GM12873 (cell line): Measurements from ENCODE around the gene CCSER2.
A peak's percentile ranks its signal among the peaks of the same experiment; 100 is the strongest.

ENCODE experiments used
- TF ChIP-seq, protein P1 (sequence below): IDR thresholded peaks from 2 replicates; pipeline ENCODE4 v1.5.1; 2012; ENCODE audit warnings: low read depth, mild to moderate bottlenecking, moderate library complexity, low read length, control low read depth; ENCODE audit not compliant: insufficient read depth; ENCODE audit errors: missing control alignments

CCSER2 gene

DNA sequence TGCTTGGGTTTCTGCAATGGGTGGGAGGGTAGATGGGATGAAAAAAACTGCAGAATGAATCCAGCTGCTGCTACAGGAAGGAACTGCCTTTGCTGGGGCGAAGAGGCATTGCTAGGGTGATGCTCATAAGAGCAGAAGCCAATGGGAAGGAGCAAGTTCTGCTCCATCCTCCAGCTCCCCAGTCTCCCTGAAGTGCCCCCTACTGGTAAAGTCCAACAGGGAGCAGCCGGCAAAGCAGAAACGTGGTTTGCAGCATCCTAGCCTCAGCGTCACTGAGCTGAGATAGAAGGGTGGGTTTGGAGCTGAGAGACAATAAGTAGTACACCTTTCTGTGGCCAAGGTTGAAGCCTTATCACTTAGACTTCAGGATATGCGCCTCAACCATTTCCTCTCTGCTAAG, 220.5 kb downstream of the CCSER2 start:
- TF ChIP-seq, protein P1, sequence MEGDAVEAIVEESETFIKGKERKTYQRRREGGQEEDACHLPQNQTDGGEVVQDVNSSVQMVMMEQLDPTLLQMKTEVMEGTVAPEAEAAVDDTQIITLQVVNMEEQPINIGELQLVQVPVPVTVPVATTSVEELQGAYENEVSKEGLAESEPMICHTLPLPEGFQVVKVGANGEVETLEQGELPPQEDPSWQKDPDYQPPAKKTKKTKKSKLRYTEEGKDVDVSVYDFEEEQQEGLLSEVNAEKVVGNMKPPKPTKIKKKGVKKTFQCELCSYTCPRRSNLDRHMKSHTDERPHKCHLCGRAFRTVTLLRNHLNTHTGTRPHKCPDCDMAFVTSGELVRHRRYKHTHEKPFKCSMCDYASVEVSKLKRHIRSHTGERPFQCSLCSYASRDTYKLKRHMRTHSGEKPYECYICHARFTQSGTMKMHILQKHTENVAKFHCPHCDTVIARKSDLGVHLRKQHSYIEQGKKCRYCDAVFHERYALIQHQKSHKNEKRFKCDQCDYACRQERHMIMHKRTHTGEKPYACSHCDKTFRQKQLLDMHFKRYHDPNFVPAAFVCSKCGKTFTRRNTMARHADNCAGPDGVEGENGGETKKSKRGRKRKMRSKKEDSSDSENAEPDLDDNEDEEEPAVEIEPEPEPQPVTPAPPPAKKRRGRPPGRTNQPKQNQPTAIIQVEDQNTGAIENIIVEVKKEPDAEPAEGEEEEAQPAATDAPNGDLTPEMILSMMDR: peak; percentile 54

DNA sequence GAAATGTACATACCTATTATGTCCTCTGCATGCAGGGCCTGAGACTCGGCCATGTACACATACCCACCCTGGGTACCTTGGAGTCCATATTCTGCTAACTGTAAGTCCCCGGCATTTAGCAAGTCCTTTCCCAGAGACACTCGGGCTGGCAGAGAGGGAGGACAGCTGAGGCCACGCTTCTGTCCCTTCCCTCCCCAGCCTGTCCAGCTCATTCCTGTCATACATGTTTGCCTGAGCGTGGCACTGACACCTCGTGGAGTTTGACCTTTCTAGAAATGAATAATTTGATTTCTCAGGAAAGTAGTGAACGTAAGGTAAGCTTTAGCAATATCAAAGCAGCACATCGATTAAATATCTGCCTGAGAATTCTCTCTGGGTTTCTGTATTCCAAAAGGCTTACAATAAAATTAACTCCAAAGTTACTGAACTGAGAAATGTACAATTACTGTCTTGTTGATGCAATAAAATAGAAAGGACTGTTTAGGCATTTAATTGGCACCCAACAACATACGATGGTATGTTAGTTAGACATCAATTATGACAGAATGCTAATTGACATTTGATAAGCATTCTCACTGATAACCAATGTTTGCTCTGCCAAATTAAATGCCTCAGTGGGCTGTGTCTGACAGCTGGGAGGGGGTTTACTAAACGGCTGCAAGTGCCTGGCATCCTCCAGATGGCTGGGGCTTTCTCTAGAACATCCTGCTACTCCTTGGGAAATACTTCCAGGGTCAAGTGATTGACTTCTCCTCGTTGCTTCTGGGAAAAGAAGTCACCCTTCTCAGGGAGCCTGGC, 221.2 kb downstream of the CCSER2 start:
- TF ChIP-seq, protein P1: no peak

DNA sequence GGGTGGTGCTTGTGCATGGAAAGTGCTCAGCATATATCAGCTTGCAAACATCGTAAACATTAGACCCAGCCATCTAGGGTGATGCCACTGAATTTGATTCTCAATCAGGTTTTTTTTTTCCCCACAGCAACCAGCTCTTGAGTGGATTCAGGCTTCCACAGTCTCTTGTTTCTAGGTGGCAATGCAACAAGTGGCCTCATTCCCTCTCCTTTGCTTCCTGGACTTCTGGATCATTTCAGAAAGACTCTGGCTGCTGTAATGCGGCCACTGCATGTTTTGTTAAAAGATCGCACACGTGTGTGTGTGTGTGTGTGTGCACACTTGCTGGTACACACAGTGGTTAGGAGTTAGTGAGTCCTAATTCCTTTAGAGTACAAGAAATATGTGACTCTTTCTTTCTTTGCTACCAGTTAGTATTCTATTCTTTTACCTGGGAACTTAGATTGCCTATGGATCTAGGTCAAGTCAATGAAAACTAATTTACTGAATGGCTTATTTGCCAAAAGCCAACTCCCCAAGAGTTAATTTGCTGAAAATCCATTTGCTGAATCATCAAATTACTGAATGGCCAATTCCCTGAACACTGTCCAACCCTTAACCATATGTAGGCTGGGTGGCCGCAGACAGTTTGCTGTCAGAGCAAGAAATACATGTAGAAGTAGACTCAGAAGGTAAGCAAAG, 222.5 kb downstream of the CCSER2 start:
- TF ChIP-seq, protein P1: no peak

DNA sequence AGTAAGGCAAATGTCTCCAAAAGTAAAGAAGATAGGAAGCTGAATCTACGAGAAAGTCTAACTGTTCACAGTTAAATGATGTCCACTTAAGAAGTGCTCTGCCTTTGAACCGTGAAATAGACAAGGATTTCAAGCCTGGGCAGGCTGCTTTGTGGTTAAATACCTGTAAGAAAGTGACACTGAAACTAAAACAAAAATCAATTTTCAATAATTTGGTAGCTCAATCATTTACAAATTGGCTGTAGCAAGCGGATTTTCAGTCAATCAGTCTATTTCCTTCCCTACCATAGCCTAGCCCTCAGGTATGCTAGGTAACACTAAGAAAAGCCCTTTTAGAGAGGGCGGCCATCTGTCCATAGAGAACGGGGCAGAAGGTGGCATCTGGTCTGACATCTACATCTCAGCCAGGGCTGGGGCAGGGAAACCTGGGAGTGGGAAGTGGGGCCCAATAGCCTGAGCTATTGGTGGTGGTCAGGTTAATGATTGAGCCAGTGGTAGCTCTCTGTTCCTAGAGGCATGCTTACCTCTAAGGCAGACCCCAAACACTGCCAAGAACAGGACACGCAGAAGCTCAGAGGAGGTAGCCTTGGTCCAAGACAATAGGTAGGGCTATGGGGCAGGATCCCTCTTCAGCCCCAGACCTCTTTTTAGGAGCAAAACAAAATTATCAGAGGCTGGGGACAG, 223.2 kb downstream of the CCSER2 start:
- TF ChIP-seq, protein P1: no peak

DNA sequence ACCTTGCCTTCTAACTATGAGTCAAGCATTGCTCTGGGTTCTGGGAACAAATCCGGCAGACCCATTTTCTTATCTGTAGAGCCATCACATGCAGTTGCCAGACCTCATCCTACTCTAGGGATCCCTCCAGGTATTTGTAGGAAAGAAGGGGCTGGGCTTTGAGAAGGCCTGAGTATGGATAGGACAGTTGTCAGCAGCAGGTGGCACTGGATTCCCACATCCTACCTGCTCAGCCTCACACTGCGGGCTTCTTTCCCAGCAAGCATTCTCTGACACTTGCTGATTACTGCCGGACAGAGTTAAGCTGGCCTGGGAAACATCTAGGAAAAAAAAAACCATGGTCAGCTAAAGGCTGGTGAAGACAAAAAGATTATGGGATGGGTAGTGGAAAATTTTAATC, 224.1 kb downstream of the CCSER2 start:
- TF ChIP-seq, protein P1: no peak

DNA sequence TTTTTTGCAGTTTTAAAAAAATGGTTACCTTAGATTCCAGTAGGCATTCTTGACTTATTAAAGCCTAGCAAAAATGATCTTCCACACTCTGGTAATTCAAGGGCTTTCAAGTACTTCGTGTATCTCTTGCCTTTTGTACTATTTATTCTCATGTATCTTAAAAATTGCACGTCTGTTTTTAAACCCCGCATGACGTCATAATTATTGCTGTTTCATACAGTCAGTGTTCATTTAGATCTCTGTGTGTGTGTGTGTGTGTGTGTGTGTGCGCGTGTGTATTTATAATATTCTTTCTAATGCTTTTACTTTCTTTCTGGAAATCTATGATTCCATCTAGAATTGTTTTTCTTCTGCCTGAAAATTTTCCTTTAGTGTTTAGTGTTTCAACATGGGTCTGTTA, 234.2 kb downstream of the CCSER2 start:
- TF ChIP-seq, protein P1: no peak

DNA sequence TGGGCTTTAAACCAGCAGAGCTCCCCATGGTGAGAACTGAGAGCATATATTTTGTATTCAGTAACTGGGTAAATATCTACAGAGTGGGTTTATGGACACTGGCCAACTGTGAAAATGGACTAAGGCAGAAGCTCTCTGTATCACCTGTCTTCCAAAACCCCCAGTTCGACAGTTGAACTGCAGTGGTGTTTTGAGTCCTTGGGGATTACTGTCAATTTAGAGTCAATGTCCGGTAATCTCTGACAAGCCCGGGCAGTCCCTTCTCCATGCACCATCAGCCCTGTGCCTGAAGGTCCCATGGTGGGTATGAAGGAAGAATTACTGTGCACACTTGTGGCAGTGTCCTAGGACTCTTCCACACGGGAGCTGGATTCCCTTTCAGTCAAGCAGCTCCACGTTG, 235.0 kb downstream of the CCSER2 start:
- TF ChIP-seq, protein P1: no peak
